ENCODE data around the gene SLC25A51. TPM values are rescaled to one million over a fixed set of nuclear protein-coding genes. Genes with fewer than 3 reads are reported as not detected.
A peak's percentile ranks its signal among the peaks of the same experiment; 100 is the strongest.

The SLC25A51 gene
- total RNA-seq, 4 donors from 2014 or later: 32.2 to 67.8 (median 57.8) TPM

DNA sequence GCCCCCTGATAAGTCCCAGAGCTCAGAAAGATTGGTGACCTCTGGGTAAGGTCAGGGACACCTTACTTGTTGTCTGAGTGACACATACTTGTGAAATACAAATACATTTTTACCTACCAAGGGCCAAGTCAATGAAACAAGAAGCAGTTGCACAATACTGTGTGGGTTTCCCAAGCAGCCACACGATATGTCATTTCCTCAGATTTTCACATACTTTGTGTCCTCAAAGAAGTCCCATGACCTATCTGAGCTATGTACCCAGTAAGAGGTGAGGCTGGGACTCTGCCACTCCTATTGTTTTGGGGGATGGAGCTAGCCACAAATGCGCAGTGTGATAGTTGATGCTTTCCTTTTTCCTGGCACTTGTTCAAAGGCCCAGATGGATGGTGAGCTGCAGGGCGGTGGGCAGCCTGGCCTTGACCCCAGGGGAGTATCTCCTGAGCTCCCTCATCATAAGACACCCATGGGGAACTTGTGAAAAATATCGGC lies 4.8 kb upstream of the SLC25A51 start:
- H3K4me1 ChIP-seq: peaks cover 0 to 9% (median 3%) of the 10 kb centered on the region in 4 donors
- H3K27me3 ChIP-seq: no peaks in the 10 kb centered on the region
- no peaks in the 10 kb centered on the region for H3K9me3 ChIP-seq
- H3K36me3 ChIP-seq: no peaks in the 10 kb centered on the region
- no peak for DNase-seq
- H3K27ac ChIP-seq: no peak overlapping the region
- TF ChIP-seq, protein P1, sequence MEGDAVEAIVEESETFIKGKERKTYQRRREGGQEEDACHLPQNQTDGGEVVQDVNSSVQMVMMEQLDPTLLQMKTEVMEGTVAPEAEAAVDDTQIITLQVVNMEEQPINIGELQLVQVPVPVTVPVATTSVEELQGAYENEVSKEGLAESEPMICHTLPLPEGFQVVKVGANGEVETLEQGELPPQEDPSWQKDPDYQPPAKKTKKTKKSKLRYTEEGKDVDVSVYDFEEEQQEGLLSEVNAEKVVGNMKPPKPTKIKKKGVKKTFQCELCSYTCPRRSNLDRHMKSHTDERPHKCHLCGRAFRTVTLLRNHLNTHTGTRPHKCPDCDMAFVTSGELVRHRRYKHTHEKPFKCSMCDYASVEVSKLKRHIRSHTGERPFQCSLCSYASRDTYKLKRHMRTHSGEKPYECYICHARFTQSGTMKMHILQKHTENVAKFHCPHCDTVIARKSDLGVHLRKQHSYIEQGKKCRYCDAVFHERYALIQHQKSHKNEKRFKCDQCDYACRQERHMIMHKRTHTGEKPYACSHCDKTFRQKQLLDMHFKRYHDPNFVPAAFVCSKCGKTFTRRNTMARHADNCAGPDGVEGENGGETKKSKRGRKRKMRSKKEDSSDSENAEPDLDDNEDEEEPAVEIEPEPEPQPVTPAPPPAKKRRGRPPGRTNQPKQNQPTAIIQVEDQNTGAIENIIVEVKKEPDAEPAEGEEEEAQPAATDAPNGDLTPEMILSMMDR (IDR thresholded peaks at IDR 0.05): no peak
- H3K4me3 ChIP-seq: no peak overlapping the region

GRCh38 chr9:37908283-37908682 lies 4.4 kb upstream of the SLC25A51 start:
- no peak for TF ChIP-seq POLR2A (IDR thresholded peaks at IDR 0.05)
- TF ChIP-seq, protein P1 (IDR thresholded peaks at IDR 0.05): no peak
- peaks cover 0 to 9% (median 3%) of the 10 kb centered on the region in 4 donors for H3K4me1 ChIP-seq
- no peaks in the 10 kb centered on the region for H3K36me3 ChIP-seq
- no peak for DNase-seq
- no peak overlapping the region for H3K4me3 ChIP-seq
- H3K27me3 ChIP-seq: no peaks in the 10 kb centered on the region
- no peak overlapping the region for H3K27ac ChIP-seq
- no peaks in the 10 kb centered on the region for H3K9me3 ChIP-seq

- no peak for DNase-seq
- no peak overlapping the region for H3K27ac ChIP-seq
- TF ChIP-seq, protein P1 (IDR thresholded peaks at IDR 0.05): no peak
- TF ChIP-seq POLR2A (IDR thresholded peaks at IDR 0.05): no peak
These were observed 2.6 kb upstream of the SLC25A51 start for GRCh38 chr9:37906312-37907239.

DNA sequence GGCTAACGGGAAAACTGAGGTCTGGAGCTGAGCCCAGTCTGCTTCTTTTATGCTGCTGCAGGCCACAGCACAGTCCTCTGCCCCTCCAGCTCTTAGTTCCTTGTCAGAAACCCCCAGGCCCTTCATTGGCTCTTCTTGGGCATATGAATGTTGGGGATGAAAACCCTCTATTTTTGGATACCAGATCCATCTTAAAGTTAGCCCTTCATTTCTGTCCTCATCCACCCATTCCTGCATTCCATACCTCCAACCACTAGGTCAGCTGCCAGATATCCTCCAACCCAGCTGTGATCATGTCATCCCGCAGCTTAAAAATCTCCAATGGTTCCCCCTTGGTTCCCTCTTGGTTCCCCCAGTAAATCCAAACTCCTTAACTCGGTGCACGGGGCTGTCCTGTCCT lies 1.8 kb upstream of the SLC25A51 start:
- no peaks in the 10 kb centered on the region for H3K9me3 ChIP-seq
- TF ChIP-seq, protein P1 (IDR thresholded peaks at IDR 0.05): no peak
- TF ChIP-seq POLR2A (IDR thresholded peaks at IDR 0.05): no peak
- no peak overlapping the region for H3K27ac ChIP-seq
- H3K36me3 ChIP-seq: no peaks in the 10 kb centered on the region
- peaks cover 0 to 22% (median 6%) of the 10 kb centered on the region in 4 donors for H3K4me1 ChIP-seq
- H3K4me3 ChIP-seq: no peak overlapping the region
- no peaks in the 10 kb centered on the region for H3K27me3 ChIP-seq
- DNase-seq: no peak

More at GRCh38 chr9:37906312-37907239, 2.6 kb upstream of the SLC25A51 start:
- H3K27me3 ChIP-seq: no peaks in the 10 kb centered on the region
- H3K4me3 ChIP-seq: no peak overlapping the region
- H3K9me3 ChIP-seq: no peaks in the 10 kb centered on the region
- H3K36me3 ChIP-seq: no peaks in the 10 kb centered on the region
- H3K4me1 ChIP-seq: peaks cover 0 to 22% (median 6%) of the 10 kb centered on the region in 4 donors

GRCh38 chr9:37905131-37905505 lies 1.2 kb upstream of the SLC25A51 start:
- Histone ChIP-seq H3K9me3 (no peaks in the 10 kb centered on the region), H3K4me1 (peaks cover 0 to 22% (median 6%) of the 10 kb centered on the region in 4 donors), H3K27ac (peak overlapping the region in 3 of 4 donors; percentile 80 to 93 (median 90)), H3K4me3 (peak overlapping the region in 2 of 4 donors; percentile 78 to 80), H3K27me3 (no peaks in the 10 kb centered on the region), H3K36me3 (no peaks in the 10 kb centered on the region)
- no peak for TF ChIP-seq POLR2A (IDR thresholded peaks at IDR 0.05)
- TF ChIP-seq, protein P1 (IDR thresholded peaks at IDR 0.05): no peak
- no peak for DNase-seq

All from Peyer's patch (tissue), 4 donors.